Measurements from ENCODE around the gene PDE5A.

GRCh38 chr4:119671205-119671604 lies 42.6 kb upstream of the PDE5A start:
- TF ChIP-seq TAF1 (IDR thresholded peaks at IDR 0.05; ENCODE audit: borderline replicate concordance, low read depth, low read length) (no peak), GABPA (IDR thresholded peaks at IDR 0.05; ENCODE audit: low read depth) (no peak), FOXJ3 (CRISPR knock-in tag; IDR thresholded peaks at IDR 0.05) (no peak), GATA2 (CRISPR knock-in tag; IDR thresholded peaks at IDR 0.05) (no peak), MEF2A (IDR thresholded peaks at IDR 0.05; ENCODE audit: borderline replicate concordance, low read depth) (no peak), CTCF (IDR thresholded peaks at IDR 0.05) (no peak), SMC3 (IDR thresholded peaks at IDR 0.05; ENCODE audit: low read depth, low read length) (no peak), USF1 (IDR thresholded peaks at IDR 0.05; ENCODE audit: borderline replicate concordance, low read depth) (no peak), JUND (IDR thresholded peaks at IDR 0.05) (no peak), IRF3 (IDR thresholded peaks at IDR 0.05; ENCODE audit: low read depth, low read length) (no peak), EP300 (IDR thresholded peaks at IDR 0.05; ENCODE audit: borderline replicate concordance in 1 of 2, low read depth in 1 of 2, low read length in 1 of 2) (no peak), MAX (IDR thresholded peaks at IDR 0.05; ENCODE audit: low read depth) (no peak), RAD21 (IDR thresholded peaks at IDR 0.05; ENCODE audit: low read length) (no peak), RFX5 (IDR thresholded peaks at IDR 0.05; ENCODE audit: low read length) (no peak)

All from SK-N-SH (cell line).